ENCODE data around the gene KCMF1. TPM values are rescaled to one million over a fixed set of nuclear protein-coding genes. Genes with fewer than 3 reads are reported as not detected.

Gene KCMF1
- total and polyA plus RNA-seq, 9 of the 15 experiments (the other 6 are each of a cell fraction or from before 2014, with no cell fraction given) = 6.8 to 88.2 (median 46.5) TPM

- TF ChIP-seq ZNF24 (IDR thresholded peaks at IDR 0.05) = no peak
These were observed 77.6 kb downstream of the KCMF1 start (continued) for GRCh38 chr2:85048534-85048933.

GRCh38 chr2:85049236-85049635 is 78.3 kb downstream of the KCMF1 start:
- no peak for TF ChIP-seq SMAD2 (IDR thresholded peaks at IDR 0.05; ENCODE audit: low read depth, low read length)
- Histone ChIP-seq H3K36me3 (ENCODE audit: control insufficient read depth, insufficient read depth, low read length) (peaks cover 72% of the 10 kb centered on the region), H3K9me3 (replicated peaks; ENCODE audit: control insufficient read depth, insufficient read depth, low read depth, low read length) (no peaks in the 10 kb centered on the region), H3K27ac (ENCODE audit: extremely low read depth, low read depth, low read length) (no peak overlapping the region), H3K9me1 (ENCODE audit: control insufficient read depth, insufficient read depth, low read length) (no peaks in the 10 kb centered on the region), H3K27me3 (ENCODE audit: control insufficient read depth in 2 of 2, insufficient read depth in 2 of 2, low read length in 2 of 2) (no peaks in the 10 kb centered on the region), H3K79me2 (ENCODE audit: control insufficient read depth, insufficient read depth, low read length) (no peaks in the 10 kb centered on the region), H3K9ac (ENCODE audit: insufficient read depth in 1 of 2, low read depth in 2 of 2, low read length in 2 of 2) (no peak overlapping the region), H3K4me2 (ENCODE audit: insufficient read depth, low read length) (no peak overlapping the region), H3K4me1 (replicated peaks in 1 of 2; ENCODE audit: control insufficient read depth in 2 of 2, insufficient read depth in 2 of 2, low read length in 2 of 2) (peaks cover 2 to 3% of the 10 kb centered on the region in 2 experiments; a peak in 2 of 5 replicates), H2AFZ (ENCODE audit: low read depth, low read length) (no peak overlapping the region), H3K4me3 (no peak overlapping the region), H4K20me1 (replicated peaks; ENCODE audit: control insufficient read depth, insufficient read depth, low read length) (no peaks in the 10 kb centered on the region)
- ATAC-seq = no peak
- DNase-seq (ENCODE audit: extremely low read depth in 1 of 4, low spot score in 3 of 4) = no peak
- 89% methylated on average over 10 of the region's 10 CpGs for WGBS (ENCODE audit: insufficient coverage, low coverage, missing lambda C conversion rate)
- intact Hi-C loops (cut with micrococcal nuclease) = no loop called here
- ChIA-PET POLR2A (interaction anchor here (1.4 kb wide), 1 partner anchor 9 kb away, joined by 3 read pairs; no protein-coding TSS in a partner anchor), CTCF (ENCODE audit: low intra/inter-chr PET ratio) (no interaction called here)
- BruUV-seq (replicated peaks) = no TSS peak
- FAIRE-seq = no peak
- in situ Hi-C loops (cut with MboI) = no loop called here

GRCh38 chr2:85053802-85054201 is 82.8 kb downstream of the KCMF1 start:
- Histone ChIP-seq H3K4me3 (no peak overlapping the region), H3K4me2 (ENCODE audit: insufficient read depth, low read length) (no peak overlapping the region), H3K79me2 (ENCODE audit: control insufficient read depth, insufficient read depth, low read length) (no peaks in the 10 kb centered on the region), H4K20me1 (replicated peaks; ENCODE audit: control insufficient read depth, insufficient read depth, low read length) (no peaks in the 10 kb centered on the region), H3K9me3 (replicated peaks; ENCODE audit: control insufficient read depth, insufficient read depth, low read depth, low read length) (no peaks in the 10 kb centered on the region), H3K4me1 (replicated peaks in 1 of 2; ENCODE audit: control insufficient read depth in 2 of 2, insufficient read depth in 2 of 2, low read length in 2 of 2) (peaks cover 2 to 3% of the 10 kb centered on the region in 2 experiments; a peak in 2 of 5 replicates), H3K27ac (ENCODE audit: extremely low read depth, low read depth, low read length) (no peak overlapping the region), H2AFZ (ENCODE audit: low read depth, low read length) (no peak overlapping the region), H3K27me3 (ENCODE audit: control insufficient read depth in 2 of 2, insufficient read depth in 2 of 2, low read length in 2 of 2) (no peaks in the 10 kb centered on the region), H3K9me1 (ENCODE audit: control insufficient read depth, insufficient read depth, low read length) (no peaks in the 10 kb centered on the region), H3K9ac (ENCODE audit: insufficient read depth in 1 of 2, low read depth in 2 of 2, low read length in 2 of 2) (no peak overlapping the region), H3K36me3 (ENCODE audit: control insufficient read depth, insufficient read depth, low read length) (peaks cover 39% of the 10 kb centered on the region)
- ChIA-PET POLR2A (interaction anchor here (0.6 to 2.5 kb wide), 4 partner anchors 10 to 77 kb away, joined by 3 to 8 read pairs (median 3); no protein-coding TSS in a partner anchor), CTCF (ENCODE audit: low intra/inter-chr PET ratio) (no interaction called here)
- WGBS (ENCODE audit: insufficient coverage, low coverage, missing lambda C conversion rate) = 21% methylated on average over 6 of the region's 6 CpGs
- peak; percentile 89 for FAIRE-seq
- intact Hi-C loops (cut with micrococcal nuclease) (no loop called here), in situ Hi-C loops (cut with MboI) (no loop called here)
- DNase-seq (ENCODE audit: extremely low read depth in 1 of 4, low spot score in 3 of 4) = peak; percentile 20 to 70 (median 42)
- ATAC-seq = peak; percentile 88
- BruUV-seq (replicated peaks) = no TSS peak
- TF ChIP-seq RNF219 (CRISPR knock-in tag; IDR thresholded peaks at IDR 0.05) = no peak
- no peak for TF ChIP-seq ZNF592 (IDR thresholded peaks at IDR 0.05)
- no peak for TF ChIP-seq ZNF76 (CRISPR knock-in tag; IDR thresholded peaks at IDR 0.05; ENCODE audit: borderline replicate concordance)
- TF ChIP-seq YY1 (IDR thresholded peaks at IDR 0.05; ENCODE audit: borderline replicate concordance in 1 of 3, control insufficient read depth in 1 of 3, extremely low read depth in 1 of 3, insufficient read depth in 3 of 3, insufficient read length in 1 of 3, insufficient replicate concordance in 2 of 3, low read depth in 1 of 3, low read length in 2 of 3) = peak in 1 of 3 experiments; percentile 14

All from K562 (cell line).